IPS-18c (cell line): ENCODE data around the gene AQP12A.
"Not testable (repeated sequence)": the region's sequence is repeated elsewhere in the genome, so short reads cannot be mapped to it uniquely, and the experiment has no call there.

Experiments used
- H3K4me3 ChIP-seq: 2 replicates; pipeline ENCODE4 v1.7.0; 2013; ENCODE audit warnings: low read depth, mild to moderate bottlenecking, low read length, moderate library complexity; ENCODE audit not compliant: insufficient read depth
- H3K9me3 ChIP-seq: one replicate; pipeline ENCODE4 v1.6.1; 2013; ENCODE audit warnings: mild to moderate bottlenecking, low read length, moderate library complexity; ENCODE audit not compliant: control insufficient read depth, insufficient read depth

AQP12A gene

GRCh38 chr2:240682431-240683224, 9.0 kb upstream of the AQP12A start, which contains the start of gene AQP12B:
AQP12B (minus strand) TSS chr2:240682885; CDS start chr2:240682837, 48 bp downstream.
- not testable (repeated sequence) for H3K4me3 ChIP-seq, H3K9me3 ChIP-seq

DNA sequence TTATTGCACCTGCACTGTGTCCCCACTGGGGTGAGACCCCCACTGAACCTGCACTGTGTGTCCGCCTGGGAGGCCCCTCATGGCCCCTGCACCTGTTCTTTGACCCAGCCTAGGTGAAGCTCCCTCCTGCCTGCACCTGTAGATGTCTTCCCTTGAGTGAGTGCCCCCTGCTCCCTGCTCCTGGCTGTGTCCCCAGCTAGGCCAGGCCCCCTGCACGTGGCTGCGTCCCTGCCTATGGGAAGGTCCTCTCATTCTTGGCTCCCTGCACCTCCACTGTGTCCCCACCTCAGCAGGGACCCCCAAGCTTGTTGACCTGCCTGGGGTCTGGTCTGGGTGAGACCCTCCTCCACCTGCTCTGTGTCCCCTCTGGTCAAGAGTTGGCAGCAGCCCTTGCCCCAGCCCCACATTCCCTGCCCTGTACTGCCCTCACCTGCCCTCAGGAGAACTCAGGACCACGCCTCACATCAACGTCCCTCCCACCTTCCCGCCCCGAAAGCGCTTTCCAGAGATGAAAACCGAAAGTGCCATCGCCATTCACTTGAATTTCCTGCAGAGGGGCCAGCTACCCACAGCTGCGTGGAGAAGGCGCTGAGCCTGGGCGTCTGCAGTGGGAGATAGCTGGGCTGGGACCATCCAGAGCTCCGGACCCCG, 8.2 kb upstream of the AQP12A start:
- H3K9me3 ChIP-seq, H3K4me3 ChIP-seq: not testable (repeated sequence)

GRCh38 chr2:240683980-240684728, 7.5 kb upstream of the AQP12A start:
- H3K9me3 ChIP-seq, H3K4me3 ChIP-seq: not testable (repeated sequence)

DNA sequence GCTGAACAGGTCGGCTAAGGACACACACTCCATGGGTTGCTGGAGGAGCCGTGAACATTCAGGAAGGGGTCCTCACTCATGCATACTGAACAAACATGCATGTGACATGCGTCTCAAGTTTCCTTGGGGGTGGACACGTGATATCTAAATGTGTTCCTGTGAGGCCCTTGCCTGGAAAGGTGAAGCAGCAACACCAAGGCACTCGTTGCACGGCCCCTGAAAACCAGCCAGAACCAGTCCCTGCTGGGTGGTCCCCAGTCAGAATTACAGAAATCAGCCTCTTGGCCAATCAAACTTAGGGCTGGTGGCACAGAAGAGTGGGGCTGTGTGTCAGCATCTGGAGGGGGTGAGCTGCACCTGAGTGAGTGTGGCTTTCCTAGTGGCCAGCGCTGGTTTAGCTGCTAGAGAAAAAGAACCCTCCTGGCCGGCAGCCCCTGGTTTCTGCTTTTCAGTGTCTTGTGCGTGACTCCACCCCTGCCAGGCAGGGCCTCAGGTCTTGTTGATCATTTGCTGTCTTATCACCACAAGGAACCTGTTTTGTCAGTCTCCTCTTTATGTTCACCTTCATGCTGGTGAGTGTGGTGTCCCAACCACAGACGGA, 5.8 kb upstream of the AQP12A start:
- no peak overlapping the region for H3K4me3 ChIP-seq
- no peaks in the 10 kb centered on the region for H3K9me3 ChIP-seq

- Histone ChIP-seq H3K9me3 (no peaks in the 10 kb centered on the region), H3K4me3 (no peak overlapping the region)
Observed at GRCh38 chr2:240686460-240686859, 5.2 kb upstream of the AQP12A start.

DNA sequence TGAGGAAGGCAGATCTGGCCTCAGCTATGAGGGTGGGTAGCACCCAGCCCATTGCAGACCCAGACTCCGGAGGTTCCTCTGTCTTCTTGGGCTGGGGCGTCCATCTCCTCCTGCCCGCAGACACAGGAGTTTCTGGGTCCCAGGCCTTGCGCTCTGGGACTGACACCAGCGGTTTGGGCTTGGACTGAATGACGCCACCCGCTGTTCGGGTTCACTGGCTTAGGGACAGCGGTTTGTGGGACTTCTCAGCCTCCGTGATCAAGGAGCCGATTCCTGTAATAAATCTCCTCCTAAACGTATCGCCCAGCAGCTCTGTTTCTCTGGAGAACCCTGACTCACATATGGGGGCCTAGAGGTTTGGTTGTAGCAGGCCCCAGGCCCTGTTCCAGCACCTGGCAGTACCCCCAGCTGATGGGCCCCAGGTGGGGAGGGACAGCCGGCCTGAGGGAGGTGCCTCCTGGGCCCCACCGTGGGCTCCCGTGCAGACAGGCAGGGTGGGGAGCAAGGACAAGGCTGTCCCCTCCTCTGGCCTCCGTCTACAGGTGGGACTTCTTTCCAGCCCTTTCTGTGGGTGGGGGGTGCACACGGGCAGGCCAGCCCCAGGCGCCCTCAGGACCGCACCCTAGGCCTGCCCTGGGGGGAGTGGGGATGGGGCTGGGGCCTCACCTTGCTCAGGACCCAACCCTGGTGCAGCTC, 4.5 kb upstream of the AQP12A start:
- Histone ChIP-seq H3K9me3 (no peaks in the 10 kb centered on the region), H3K4me3 (no peak overlapping the region)

DNA sequence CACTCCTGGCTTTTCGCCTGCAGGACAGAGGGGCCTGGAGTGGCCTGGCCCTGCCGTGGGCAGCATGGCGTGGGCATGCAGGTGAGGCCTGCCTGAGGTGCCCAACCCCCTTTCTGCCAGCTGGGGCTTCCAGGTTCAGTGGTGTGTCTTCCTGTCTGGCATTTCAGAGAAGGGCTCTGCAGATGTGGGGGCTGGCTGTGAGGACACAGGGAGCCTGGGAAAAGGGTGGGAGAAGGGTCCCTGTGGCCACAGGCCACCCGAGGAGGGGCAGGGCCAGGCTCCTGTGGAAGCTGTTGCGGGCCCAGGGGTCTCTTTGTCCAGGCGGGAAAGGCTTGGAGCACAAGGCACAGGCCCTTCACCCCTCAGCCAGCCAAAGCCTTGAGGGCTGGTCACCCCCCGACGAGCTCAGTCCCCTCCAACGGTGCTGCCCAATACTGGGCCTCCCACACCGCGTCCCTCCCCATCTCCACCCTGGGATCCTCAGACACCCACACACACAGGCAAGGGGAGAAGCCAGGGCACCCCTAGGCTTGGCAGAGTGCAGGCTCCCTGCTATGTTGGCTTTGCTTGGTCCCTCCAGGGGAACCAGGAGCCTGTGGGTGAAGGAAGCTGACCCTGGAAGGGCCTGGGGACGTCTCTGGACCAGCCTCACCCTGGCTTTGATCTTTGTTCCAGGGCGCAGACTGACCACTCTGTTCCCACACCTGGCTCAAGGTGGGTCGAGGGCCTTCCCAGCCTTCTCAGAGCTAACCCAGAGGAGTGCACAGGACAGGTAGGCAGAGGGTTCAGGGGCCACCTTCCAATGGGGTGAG, 3.7 kb upstream of the AQP12A start:
- Histone ChIP-seq H3K4me3 (no peak overlapping the region), H3K9me3 (no peaks in the 10 kb centered on the region)

DNA sequence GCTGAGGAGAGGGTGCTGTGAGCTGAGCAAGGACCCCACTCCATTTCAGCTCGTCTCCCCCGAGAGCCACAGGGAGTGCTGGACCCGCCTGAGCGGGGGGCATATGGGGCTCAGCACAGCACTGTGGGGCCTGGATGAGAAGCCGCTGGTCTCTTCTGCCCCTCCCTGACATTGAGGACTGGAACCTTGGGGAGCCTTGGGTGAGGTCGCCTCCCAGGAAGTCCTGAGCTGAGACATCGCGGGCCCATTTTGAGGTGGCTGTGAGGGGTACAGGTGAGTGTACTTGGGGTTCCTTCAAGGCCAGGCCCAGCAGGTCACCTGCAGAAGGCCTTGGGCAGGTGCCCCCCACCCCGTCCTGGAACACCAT, 3.1 kb upstream of the AQP12A start:
- Histone ChIP-seq H3K9me3 (no peaks in the 10 kb centered on the region), H3K4me3 (no peak overlapping the region)

DNA sequence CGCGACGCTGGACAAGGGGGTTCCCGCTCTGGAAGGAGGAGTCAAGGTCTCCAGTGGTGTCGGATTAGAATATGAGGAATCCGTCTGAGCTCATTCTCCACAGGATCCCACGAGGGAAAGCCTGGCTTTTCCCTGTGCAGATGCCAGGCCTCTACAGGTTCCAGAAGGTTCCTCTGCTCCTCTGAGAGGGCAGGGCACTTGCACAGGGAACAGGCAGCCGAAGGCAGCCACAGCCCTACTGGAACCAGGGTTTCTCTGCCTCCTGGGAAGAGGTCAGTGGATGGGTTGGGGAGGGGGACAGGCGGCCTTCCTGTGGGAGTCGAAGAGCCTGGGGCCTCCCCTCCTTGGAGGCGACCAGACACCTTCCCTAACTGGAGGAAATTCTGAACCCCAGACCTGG, 1.7 kb upstream of the AQP12A start:
- Histone ChIP-seq H3K4me3 (no peak overlapping the region), H3K9me3 (no peaks in the 10 kb centered on the region)

GRCh38 chr2:240690421-240691074, 1.1 kb upstream of the AQP12A start:
- H3K9me3 ChIP-seq, H3K4me3 ChIP-seq: not testable (repeated sequence)

GRCh38 chr2:240691075-240691427, 615 bp upstream of the AQP12A start:
- not testable (repeated sequence) for H3K4me3 ChIP-seq, H3K9me3 ChIP-seq

GRCh38 chr2:240692583-240693561, 1.2 kb downstream of the AQP12A start:
- not testable (repeated sequence) for H3K9me3 ChIP-seq, H3K4me3 ChIP-seq

DNA sequence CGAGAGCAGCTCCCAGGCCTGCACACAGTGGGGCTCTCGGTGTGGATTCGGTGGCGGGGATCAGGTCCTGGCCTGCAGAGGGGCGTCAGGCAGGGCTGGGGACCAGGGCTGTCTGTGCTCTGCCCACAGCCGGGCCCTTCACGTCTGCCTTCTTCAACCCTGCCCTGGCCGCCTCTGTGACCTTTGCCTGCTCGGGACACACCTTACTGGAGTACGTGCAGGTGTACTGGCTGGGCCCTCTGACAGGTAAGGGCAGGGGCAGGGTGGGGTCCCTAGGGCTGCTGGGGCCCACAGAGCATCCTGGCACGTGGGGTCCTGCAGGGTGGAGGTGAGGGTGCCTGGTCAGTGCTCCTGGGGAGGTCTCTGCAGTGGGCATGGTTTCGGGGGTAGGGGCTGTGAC, 2.6 kb downstream of the AQP12A start:
- H3K9me3 ChIP-seq, H3K4me3 ChIP-seq: not testable (repeated sequence)

- not testable (repeated sequence) for H3K4me3 ChIP-seq, H3K9me3 ChIP-seq
Observed at GRCh38 chr2:240695593-240695992, 3.9 kb downstream of the AQP12A start.

GRCh38 chr2:240696469-240696868, 4.8 kb downstream of the AQP12A start:
- H3K4me3 ChIP-seq, H3K9me3 ChIP-seq: not testable (repeated sequence)
